Astrocyte of the hippocampus (primary cell): ENCODE data around the gene NDRG2.

Experiments
- DNase-seq: peaks from one replicate; pipeline ENCODE4 v3.0.0; 2011; ENCODE audit warnings: low read depth, low spot score

NDRG2 gene

GRCh38 chr14:21024585-21025370, at the start of gene NDRG2:
Gene NDRG2, minus strand, starts transcription at chr14:21025061. Its CDS starts 1,746 bp downstream, at chr14:21023315.
- DNase-seq = peak; percentile 65

- no peak for DNase-seq
Measured at GRCh38 chr14:21073921-21074320, 49.1 kb upstream of the NDRG2 start.

- DNase-seq = no peak
Measured at GRCh38 chr14:21072781-21073339, 48.0 kb upstream of the NDRG2 start.

GRCh38 chr14:21072031-21072473, 47.2 kb upstream of the NDRG2 start:
- DNase-seq = peak; percentile 46

GRCh38 chr14:21071225-21072030, 46.6 kb upstream of the NDRG2 start:
- DNase-seq = peak; percentile 96

GRCh38 chr14:21070610-21071224, 45.9 kb upstream of the NDRG2 start:
- DNase-seq = no peak

GRCh38 chr14:21070083-21070609, 45.3 kb upstream of the NDRG2 start, which contains the start of gene ARHGEF40:
Gene ARHGEF40, plus strand, starts transcription at chr14:21070304. Its CDS starts 93 bp downstream, at chr14:21070397.
- DNase-seq = peak; percentile 85

GRCh38 chr14:21069388-21070082, 44.7 kb upstream of the NDRG2 start:
- peak; percentile 70 for DNase-seq

GRCh38 chr14:21068521-21069387, 43.9 kb upstream of the NDRG2 start:
- DNase-seq = peak; percentile 78

- DNase-seq = no peak
Measured at GRCh38 chr14:21066882-21067502, 42.1 kb upstream of the NDRG2 start.

GRCh38 chr14:21063479-21063878, 38.6 kb upstream of the NDRG2 start:
- peak; percentile 92 for DNase-seq

GRCh38 chr14:21061347-21061668, 36.4 kb upstream of the NDRG2 start:
- DNase-seq = no peak

- no peak for DNase-seq
Measured at GRCh38 chr14:21060614-21061346, 35.9 kb upstream of the NDRG2 start.

GRCh38 chr14:21059842-21060613, 35.2 kb upstream of the NDRG2 start:
- DNase-seq = no peak

GRCh38 chr14:21058903-21059302, 34.0 kb upstream of the NDRG2 start:
- DNase-seq = no peak

- DNase-seq = peak; percentile 35
Measured at GRCh38 chr14:21057803-21058675, 33.2 kb upstream of the NDRG2 start, which contains the start of gene RNASE8. Gene RNASE8, plus strand, starts transcription at chr14:21057822. Its CDS starts 71 bp downstream, at chr14:21057893.
